IMR-90 (cell line): ENCODE data around the gene BATF. TPM values are rescaled to one million over a fixed set of nuclear protein-coding genes. Genes with fewer than 3 reads are reported as not detected.

ENCODE experiments used
- ATAC-seq: fragments of 200-7000 bp; cut with Tn5 transposase; 2 replicates; pipeline ENCODE4 v1.9.1; 2020; ENCODE audit warnings: low read depth, mild to moderate bottlenecking, moderate library complexity
- BruUV-seq: library from RNA; stranded (reverse); fragments of 400-500 nt; replicated peaks from 2 replicates; lab custom pipeline; 2021; lab: Mats Ljungman, UMichigan
- CTCF ChIA-PET: fragments of 300-600 bp; formaldehyde crosslinking; extraction: SDS; loops from one replicate; lab custom pipeline; 2021; ENCODE audit warnings: antibody characterized with exemption; lab: Yijun Ruan, JAX
- POLR2A ChIA-PET: fragments of 300-600 bp; sonication (Branson Sonifier 250); formaldehyde crosslinking; loops from one replicate; lab custom pipeline; 2022; ENCODE audit warnings: antibody characterized with exemption; ENCODE audit not compliant: unreplicated experiment; lab: Charles Lee
- DNase-seq: peaks from one replicate; pipeline ENCODE4 v3.0.0; 2013
- H2AFZ ChIP-seq: replicated peaks from 2 replicates; pipeline ENCODE3; 2013; ENCODE audit warnings: low read length, mild to moderate bottlenecking; ENCODE audit not compliant: poor library complexity
- H2AK5ac ChIP-seq: 2 replicates; pipeline ENCODE4 v1.6.1; 2013; ENCODE audit warnings: low read depth, low read length, inconsistent platforms
- H2AK9ac ChIP-seq: replicated peaks from 2 replicates; pipeline ENCODE3; 2013; ENCODE audit warnings: mild to moderate bottlenecking, low read depth, low read length, moderate library complexity; ENCODE audit not compliant: poor library complexity
- H2BK120ac ChIP-seq: 2 replicates; pipeline ENCODE4 v1.6.1; 2013; ENCODE audit warnings: low read depth, low read length, inconsistent platforms
- H2BK15ac ChIP-seq: 3 replicates; pipeline ENCODE4 v1.6.1; 2013; ENCODE audit warnings: low read depth, low read length, inconsistent platforms
- H2BK20ac ChIP-seq: 2 replicates; pipeline ENCODE4 v1.6.1; 2013; ENCODE audit warnings: low read depth, mild to moderate bottlenecking, inconsistent platforms, low read length, moderate library complexity
- H2BK5ac ChIP-seq: 2 replicates; pipeline ENCODE4 v1.6.1; 2013; ENCODE audit warnings: mild to moderate bottlenecking, low read depth, low read length, inconsistent platforms; ENCODE audit not compliant: poor library complexity, severe bottlenecking
- H3K14ac ChIP-seq: replicated peaks from 2 replicates; pipeline ENCODE4 v1.6.1; 2013; ENCODE audit warnings: low read depth, low read length, inconsistent platforms
- H3K18ac ChIP-seq: 2 replicates; pipeline ENCODE4 v1.6.1; 2013; ENCODE audit warnings: low read depth, low read length, control low read depth
- H3K23ac ChIP-seq: 2 replicates; pipeline ENCODE4 v1.6.1; 2013; ENCODE audit warnings: low read depth, low read length, inconsistent platforms
- H3K27ac ChIP-seq: 2 replicates; pipeline ENCODE4 v1.5.1; 2013; ENCODE audit warnings: mild to moderate bottlenecking, control low read depth, low read length; ENCODE audit not compliant: insufficient read depth
- H3K27me3 ChIP-seq: 2 replicates; pipeline ENCODE4 v1.6.1; 2013; ENCODE audit warnings: low read length; ENCODE audit not compliant: control insufficient read depth, insufficient read depth
- H3K36me3 ChIP-seq: 2 replicates; pipeline ENCODE4 v1.6.1; 2013; ENCODE audit warnings: low read length, mixed read lengths; ENCODE audit not compliant: control insufficient read depth, insufficient read depth
- H3K4ac ChIP-seq: 2 replicates; pipeline ENCODE4 v1.6.1; 2013; ENCODE audit warnings: low read depth, low read length, inconsistent platforms
- H3K4me1 ChIP-seq: 2 replicates; pipeline ENCODE4 v1.6.1; 2013; ENCODE audit warnings: low read length, mixed read lengths; ENCODE audit not compliant: control insufficient read depth, insufficient read depth
- H3K4me2 ChIP-seq: 2 replicates; pipeline ENCODE4 v1.6.1; 2013; ENCODE audit warnings: low read depth, mild to moderate bottlenecking, control low read depth, low read length, moderate library complexity
- H3K4me3 ChIP-seq: 2 replicates; pipeline ENCODE4 v1.5.1; 2013; ENCODE audit warnings: low read depth, mild to moderate bottlenecking, control low read depth, low read length, moderate library complexity; ENCODE audit not compliant: insufficient read depth
- H3K56ac ChIP-seq: 2 replicates; pipeline ENCODE4 v1.6.1; 2013; ENCODE audit warnings: low read length, inconsistent platforms; ENCODE audit not compliant: insufficient read depth; ENCODE audit errors: extremely low read depth
- H3K79me1 ChIP-seq, 2 experiments: 2 replicates each; pipeline ENCODE4 v1.6.1; 2013; ENCODE audit warnings: low read length in 2 of 2, inconsistent platforms in 1 of 2, low read depth in 1 of 2
- H3K9ac ChIP-seq: 2 replicates; pipeline ENCODE4 v1.6.1; 2013; ENCODE audit warnings: low read depth, low read length, control low read depth
- H3K9me1 ChIP-seq: 2 replicates; pipeline ENCODE4 v1.6.1; 2013; ENCODE audit warnings: low read length, inconsistent platforms; ENCODE audit not compliant: insufficient read depth
- H3K9me3 ChIP-seq: 2 replicates; pipeline ENCODE4 v1.6.1; 2013; ENCODE audit warnings: low read length; ENCODE audit not compliant: control insufficient read depth, insufficient read depth
- H4K20me1 ChIP-seq: 2 replicates; pipeline ENCODE4 v1.6.1; 2013; ENCODE audit warnings: low read length, inconsistent platforms; ENCODE audit not compliant: insufficient read depth
- H4K5ac ChIP-seq: 2 replicates; pipeline ENCODE4 v1.6.1; 2013; ENCODE audit warnings: mild to moderate bottlenecking, low read depth, low read length, control low read depth
- H4K8ac ChIP-seq, 2 experiments: 2 replicates each; pipeline ENCODE4 v1.6.1; 2013; ENCODE audit warnings: low read depth in 2 of 2, low read length in 2 of 2, control low read depth in 1 of 2, inconsistent platforms in 1 of 2
- H4K91ac ChIP-seq: 2 replicates; pipeline ENCODE4 v1.6.1; 2013; ENCODE audit warnings: low read depth, low read length, inconsistent platforms; ENCODE audit not compliant: insufficient read depth
- RCOR1 ChIP-seq: IDR thresholded peaks from 2 replicates; pipeline ENCODE4 v1.6.1; 2012; ENCODE audit warnings: mild to moderate bottlenecking, low read length, improper control_type of control experiment; ENCODE audit not compliant: insufficient replicate concordance
- WGBS, 2 experiments: methylation state at CpG; one replicate each; pipeline versions ENCODE4 v1.1.5 to v1.1.7; 2013; ENCODE audit warnings: missing lambda C conversion rate in 2 of 2; ENCODE audit not compliant: insufficient read length in 1 of 2; ENCODE audit errors: extremely low coverage in 2 of 2; 5-methylcytosine and 5-hydroxymethylcytosine counted together
- dilution Hi-C: fragments of 300-500 bp; cut with HindIII; formaldehyde crosslinking; loops from one replicate; pipeline ENCODE4 v1.14.3; 2018; ENCODE audit warnings: low sequenced_read_pairs; ENCODE audit not compliant: unreplicated experiment
- in situ Hi-C: fragments of 300-500 bp; cut with MboI; formaldehyde crosslinking; loops from 3 replicates; pipeline ENCODE4 v1.14.3; 2019; ENCODE audit warnings: low sequenced_read_pairs, inconsistent platforms, mixed read lengths
- intact Hi-C: fragments of 100-400 bp; cut with micrococcal nuclease; formaldehyde crosslinking; loops from 2 replicates; pipeline ENCODE4 v1.10.0; 2022
- polyA plus RNA-seq, 3 experiments: library from polyadenylated mRNA; depleted of rRNA; stranded (reverse); fragments of >200 nt; gene quantifications; 2 replicates each; pipeline ENCODE4 v1.2.3, GENCODE V29; 2012; ENCODE audit warnings: low replicate concordance in 1 of 3
- total RNA-seq: library from RNA; depleted of rRNA; stranded (reverse); fragments of >200 nt; gene quantifications from 2 replicates; pipeline ENCODE4 v1.2.3, GENCODE V29; 2012
- TF ChIP-seq, protein P1 (sequence below): conservative IDR thresholded peaks from 2 replicates; pipeline ENCODE4 v1.5.1; 2012; ENCODE audit warnings: mild to moderate bottlenecking, low read depth, low read length, improper control_type of control experiment
- TF ChIP-seq, protein P2 (sequence below): fragments of 150-350 bp; IDR thresholded peaks from 2 replicates; pipeline ENCODE4 v1.6.1; 2016; ENCODE audit warnings: low read depth, mild to moderate bottlenecking, low read length, moderate library complexity, borderline replicate concordance

BATF gene
- total and polyA plus RNA-seq, 2 of the 4 experiments (the other 2 are of a cell fraction) = not detected

DNA sequence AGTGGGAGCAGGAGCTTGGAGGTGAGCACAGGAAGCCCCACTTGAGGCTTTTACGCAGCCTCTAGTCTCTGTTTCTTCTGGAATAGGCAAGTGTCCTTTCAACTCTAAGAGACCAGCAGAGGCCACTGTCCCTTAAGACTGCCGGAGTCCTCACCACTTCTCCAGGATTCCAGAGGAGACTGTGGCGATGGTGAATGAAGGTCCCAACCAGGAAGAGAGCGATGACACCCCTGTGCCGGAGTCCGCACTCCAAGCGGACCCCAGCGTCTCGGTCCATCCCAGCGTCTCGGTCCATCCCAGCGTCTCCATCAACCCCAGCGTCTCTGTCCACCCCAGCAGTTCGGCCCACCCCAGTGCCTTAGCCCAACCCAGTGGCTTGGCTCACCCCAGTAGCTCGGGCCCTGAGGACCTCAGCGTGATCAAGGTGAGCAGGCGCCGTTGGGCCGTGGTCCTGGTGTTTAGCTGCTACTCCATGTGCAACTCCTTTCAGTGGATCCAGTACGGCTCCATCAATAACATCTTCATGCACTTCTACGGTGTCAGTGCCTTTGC, 56.6 kb downstream of the BATF start:
- 90% methylated on average over 2 of the region's 21 CpGs; no CpG with 5 or more reads in 1 of the 2 experiments for WGBS, 2 experiments
- BruUV-seq = no TSS peak
- peaks cover 8% of the 10 kb centered on the region for H3K27me3 ChIP-seq

More for the DNA sequence above, 56.6 kb downstream of the BATF start:
- H3K4me3 ChIP-seq = peak overlapping the region; percentile 45
- dilution Hi-C loops = no loop called here
- peaks cover 10% of the 10 kb centered on the region; the same call in 1 of the 2 replicates for H3K9me1 ChIP-seq
- no peak overlapping the region; a peak in 1 of 4 replicates for H4K8ac ChIP-seq
- no peaks in the 10 kb centered on the region for H3K79me1 ChIP-seq
- H2BK15ac ChIP-seq = no peak overlapping the region
- H3K36me3 ChIP-seq = no peaks in the 10 kb centered on the region
- peaks cover 8% of the 10 kb centered on the region; the same call in 1 of the 2 replicates for H3K4me1 ChIP-seq
- no peak overlapping the region for H4K91ac ChIP-seq
- H3K14ac ChIP-seq = no peak overlapping the region
- no peak overlapping the region for H2BK20ac ChIP-seq
- POLR2A ChIA-PET = no interaction called here
- H3K4me2 ChIP-seq = peak overlapping the region; percentile 86
- intact Hi-C loops = loop anchor here (5.0 kb wide), 1 partner anchor 403 kb away; the partner anchor contains the start of gene TGFB3
- in situ Hi-C loops = loop anchor here (5.0 to 10.0 kb wide), 2 partner anchors 73 to 406 kb away; partner anchors contain the start of genes IFT43 and TGFB3
- peak overlapping the region; percentile 89 for H2AFZ ChIP-seq
- H3K18ac ChIP-seq = no peak overlapping the region
- no peak overlapping the region; the same call in 1 of the 2 replicates for H3K4ac ChIP-seq
- H2AK5ac ChIP-seq = no peak overlapping the region
- peak overlapping the region; percentile 48; the same call in 1 of the 2 replicates for H3K27ac ChIP-seq
- H3K23ac ChIP-seq = peak overlapping the region; percentile 0; the same call in 1 of the 2 replicates
- 0 out of 2 replicates have a peak overlapping the region, but pooled peaks have one; percentile 49 for H2BK120ac ChIP-seq
- no peak overlapping the region for H2BK5ac ChIP-seq
- TF ChIP-seq, protein P1, sequence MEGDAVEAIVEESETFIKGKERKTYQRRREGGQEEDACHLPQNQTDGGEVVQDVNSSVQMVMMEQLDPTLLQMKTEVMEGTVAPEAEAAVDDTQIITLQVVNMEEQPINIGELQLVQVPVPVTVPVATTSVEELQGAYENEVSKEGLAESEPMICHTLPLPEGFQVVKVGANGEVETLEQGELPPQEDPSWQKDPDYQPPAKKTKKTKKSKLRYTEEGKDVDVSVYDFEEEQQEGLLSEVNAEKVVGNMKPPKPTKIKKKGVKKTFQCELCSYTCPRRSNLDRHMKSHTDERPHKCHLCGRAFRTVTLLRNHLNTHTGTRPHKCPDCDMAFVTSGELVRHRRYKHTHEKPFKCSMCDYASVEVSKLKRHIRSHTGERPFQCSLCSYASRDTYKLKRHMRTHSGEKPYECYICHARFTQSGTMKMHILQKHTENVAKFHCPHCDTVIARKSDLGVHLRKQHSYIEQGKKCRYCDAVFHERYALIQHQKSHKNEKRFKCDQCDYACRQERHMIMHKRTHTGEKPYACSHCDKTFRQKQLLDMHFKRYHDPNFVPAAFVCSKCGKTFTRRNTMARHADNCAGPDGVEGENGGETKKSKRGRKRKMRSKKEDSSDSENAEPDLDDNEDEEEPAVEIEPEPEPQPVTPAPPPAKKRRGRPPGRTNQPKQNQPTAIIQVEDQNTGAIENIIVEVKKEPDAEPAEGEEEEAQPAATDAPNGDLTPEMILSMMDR = peak; percentile 19; the same call in 1 of the 2 replicates
- no peak for TF ChIP-seq RCOR1
- TF ChIP-seq, protein P2, sequence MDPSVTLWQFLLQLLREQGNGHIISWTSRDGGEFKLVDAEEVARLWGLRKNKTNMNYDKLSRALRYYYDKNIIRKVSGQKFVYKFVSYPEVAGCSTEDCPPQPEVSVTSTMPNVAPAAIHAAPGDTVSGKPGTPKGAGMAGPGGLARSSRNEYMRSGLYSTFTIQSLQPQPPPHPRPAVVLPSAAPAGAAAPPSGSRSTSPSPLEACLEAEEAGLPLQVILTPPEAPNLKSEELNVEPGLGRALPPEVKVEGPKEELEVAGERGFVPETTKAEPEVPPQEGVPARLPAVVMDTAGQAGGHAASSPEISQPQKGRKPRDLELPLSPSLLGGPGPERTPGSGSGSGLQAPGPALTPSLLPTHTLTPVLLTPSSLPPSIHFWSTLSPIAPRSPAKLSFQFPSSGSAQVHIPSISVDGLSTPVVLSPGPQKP = no peak
- H3K9me3 ChIP-seq = peaks cover 2% of the 10 kb centered on the region; the same call in 1 of the 2 replicates
- H3K56ac ChIP-seq = no peak overlapping the region; the same call in 1 of the 2 replicates
- H2AK9ac ChIP-seq = peak overlapping the region; percentile 75
- DNase-seq (peak; percentile 31), ATAC-seq (peak; percentile 52)
- CTCF ChIA-PET = interaction anchor here (1.2 to 6.1 kb wide), 3 partner anchors 9 to 74 kb away, joined by 4 to 125 read pairs (median 6); no protein-coding TSS in a partner anchor
- no peaks in the 10 kb centered on the region for H4K20me1 ChIP-seq
- no peak overlapping the region for H4K5ac ChIP-seq
- peak overlapping the region; percentile 67 for H3K9ac ChIP-seq
